Epithelial cell of prostate (primary cell): ENCODE results near the gene HOXC13.

ENCODE experiments used
- DNase-seq: peaks from one replicate; pipeline ENCODE4 v3.0.0-alpha.2; 2011; ENCODE audit warnings: low read depth, low spot score
- H3K27ac ChIP-seq: fragments of 450-650 bp; 2 replicates; pipeline ENCODE4 v1.5.1; 2017; ENCODE audit warnings: mild to moderate bottlenecking

The HOXC13 gene

GRCh38 chr12:53968214-53969127 is 29.8 kb downstream of the HOXC13 start:
- H3K27ac ChIP-seq, result no peak overlapping the region
- no peak for DNase-seq

- no peak overlapping the region for H3K27ac ChIP-seq
- no peak for DNase-seq
These were observed 31.1 kb downstream of the HOXC13 start for GRCh38 chr12:53969588-53970259.

DNA sequence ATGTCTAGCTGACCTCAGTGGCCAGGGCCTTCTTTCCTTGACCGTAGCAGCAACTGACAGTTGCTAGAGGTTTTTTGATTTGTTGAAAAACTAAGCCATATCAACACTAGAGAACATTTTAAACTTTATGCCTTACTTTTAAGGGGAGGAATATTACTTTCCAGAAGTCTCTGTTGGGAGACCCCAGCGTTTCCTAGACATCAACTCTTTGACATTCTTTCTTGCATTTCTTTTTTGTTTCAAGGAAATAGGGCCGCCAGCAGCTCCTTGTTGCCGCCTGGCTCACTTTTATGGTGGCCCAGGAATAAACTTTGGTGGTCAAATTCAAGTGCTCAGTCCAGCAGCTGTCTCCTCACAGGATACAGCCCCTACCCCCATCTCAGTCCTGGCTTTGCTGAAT is 31.8 kb downstream of the HOXC13 start:
- H3K27ac ChIP-seq, result no peak overlapping the region
- DNase-seq, result no peak

- H3K27ac ChIP-seq, result no peak overlapping the region
- DNase-seq, result no peak
These were observed 32.5 kb downstream of the HOXC13 start for GRCh38 chr12:53971129-53971528.

- H3K27ac ChIP-seq, result no peak overlapping the region
- DNase-seq, result no peak
These were observed 33.1 kb downstream of the HOXC13 start for GRCh38 chr12:53971686-53972085.

- H3K27ac ChIP-seq, result no peak overlapping the region
- no peak for DNase-seq
These were observed 33.6 kb downstream of the HOXC13 start for GRCh38 chr12:53972152-53972702.

- H3K27ac ChIP-seq, result no peak within 1 kb of the TSS
- DNase-seq, result no peak
These were observed 34.1 kb downstream of the HOXC13 start, which contains the start of gene HOXC11 for GRCh38 chr12:53972722-53973235. Gene HOXC11, plus strand, starts transcription at chr12:53973126. Its CDS starts 116 bp downstream, at chr12:53973242.

DNA sequence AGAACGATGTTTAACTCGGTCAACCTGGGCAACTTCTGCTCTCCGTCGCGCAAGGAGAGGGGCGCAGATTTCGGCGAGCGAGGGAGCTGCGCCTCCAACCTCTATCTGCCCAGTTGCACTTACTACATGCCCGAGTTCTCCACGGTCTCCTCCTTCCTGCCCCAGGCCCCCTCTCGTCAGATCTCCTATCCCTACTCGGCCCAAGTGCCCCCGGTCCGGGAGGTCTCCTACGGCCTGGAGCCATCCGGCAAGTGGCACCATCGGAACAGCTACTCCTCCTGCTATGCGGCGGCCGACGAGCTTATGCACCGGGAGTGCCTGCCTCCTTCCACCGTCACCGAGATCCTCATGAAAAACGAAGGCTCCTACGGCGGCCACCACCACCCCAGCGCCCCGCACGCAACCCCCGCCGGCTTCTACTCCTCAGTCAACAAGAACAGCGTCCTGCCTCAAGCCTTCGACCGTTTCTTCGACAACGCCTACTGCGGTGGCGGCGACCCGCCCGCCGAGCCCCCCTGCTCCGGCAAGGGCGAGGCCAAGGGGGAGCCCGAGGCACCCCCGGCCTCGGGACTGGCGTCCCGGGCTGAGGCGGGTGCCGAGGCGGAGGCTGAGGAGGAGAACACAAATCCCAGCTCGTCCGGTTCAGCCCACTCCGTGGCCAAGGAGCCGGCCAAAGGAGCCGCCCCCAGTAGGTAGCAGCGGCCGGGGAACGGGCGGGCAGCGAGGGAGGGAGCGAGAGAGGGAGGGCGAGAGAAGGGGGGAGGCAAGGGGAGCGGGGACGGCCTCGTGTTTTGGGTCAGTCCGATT is 34.8 kb downstream of the HOXC13 start:
- H3K27ac ChIP-seq, result no peak overlapping the region
- DNase-seq, result no peak

DNA sequence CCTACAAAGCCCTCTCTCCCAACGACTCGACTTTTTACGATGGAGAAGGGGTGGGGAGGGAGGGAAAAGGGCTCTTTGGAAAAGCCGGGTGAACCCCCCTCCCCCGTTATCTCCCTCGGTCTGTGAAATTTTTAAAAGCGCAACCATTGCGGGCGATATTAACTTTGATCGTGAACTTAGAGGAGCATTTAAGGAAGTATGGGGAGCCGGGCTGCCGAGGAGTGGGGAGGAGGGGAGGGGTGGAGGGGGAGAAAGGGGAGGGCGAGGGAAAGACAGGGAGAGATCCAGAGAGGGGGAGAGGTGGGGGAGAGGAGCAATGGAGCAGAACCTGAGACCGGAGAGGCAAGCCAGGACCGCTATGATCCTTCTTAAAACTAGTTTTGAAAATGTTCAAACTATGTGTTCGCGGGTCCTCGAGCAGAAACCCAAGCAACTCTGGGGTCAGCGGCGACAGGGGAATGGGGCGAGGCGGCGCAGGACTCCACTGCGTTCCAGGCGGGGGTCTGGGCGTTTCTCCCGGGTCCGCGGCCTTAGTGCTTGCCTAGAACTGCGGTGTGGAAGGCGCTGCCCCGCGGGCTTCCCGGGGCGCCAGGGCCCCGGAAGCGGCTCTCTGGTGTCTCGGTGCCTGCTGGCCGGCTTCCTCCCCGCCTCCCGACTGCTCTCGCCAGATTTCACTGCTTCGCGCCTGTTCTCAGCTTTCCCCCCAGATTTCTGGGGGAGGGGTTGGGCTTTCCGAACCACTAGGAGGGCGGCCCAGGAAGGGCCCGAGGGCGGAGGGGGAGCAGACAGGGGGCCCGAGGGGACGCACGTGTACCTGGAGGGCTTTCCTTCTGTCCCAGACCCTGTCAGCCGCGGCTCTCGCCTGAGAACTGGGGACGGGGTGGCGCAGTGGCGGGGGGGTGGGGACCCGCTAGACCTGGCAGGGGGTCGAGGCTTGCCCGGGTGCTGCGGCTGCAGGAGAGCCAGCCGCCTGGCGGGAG is 35.7 kb downstream of the HOXC13 start, which contains the start of gene HOTAIR:
Gene HOTAIR (minus strand): TSS at position 871 of the 980 bp plus-strand sequence.
- DNase-seq, result no peak
- no peak within 1 kb of the TSS for H3K27ac ChIP-seq

DNA sequence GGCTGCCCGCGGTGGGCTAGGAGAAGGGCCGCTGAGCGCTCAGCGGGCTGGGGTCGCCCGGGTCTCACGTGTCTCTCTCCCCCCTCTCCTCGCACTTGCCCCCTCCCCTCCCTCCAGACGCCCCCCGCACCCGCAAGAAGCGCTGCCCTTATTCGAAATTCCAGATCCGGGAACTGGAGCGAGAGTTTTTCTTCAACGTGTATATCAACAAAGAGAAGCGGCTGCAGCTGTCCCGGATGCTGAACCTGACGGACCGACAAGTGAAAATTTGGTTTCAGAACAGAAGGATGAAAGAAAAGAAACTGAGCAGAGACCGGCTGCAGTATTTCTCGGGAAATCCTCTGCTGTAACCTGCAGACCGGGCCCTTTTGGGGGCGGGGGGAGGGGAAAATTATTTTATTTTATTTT is 36.4 kb downstream of the HOXC13 start:
- no peak for DNase-seq
- no peak overlapping the region for H3K27ac ChIP-seq

DNA sequence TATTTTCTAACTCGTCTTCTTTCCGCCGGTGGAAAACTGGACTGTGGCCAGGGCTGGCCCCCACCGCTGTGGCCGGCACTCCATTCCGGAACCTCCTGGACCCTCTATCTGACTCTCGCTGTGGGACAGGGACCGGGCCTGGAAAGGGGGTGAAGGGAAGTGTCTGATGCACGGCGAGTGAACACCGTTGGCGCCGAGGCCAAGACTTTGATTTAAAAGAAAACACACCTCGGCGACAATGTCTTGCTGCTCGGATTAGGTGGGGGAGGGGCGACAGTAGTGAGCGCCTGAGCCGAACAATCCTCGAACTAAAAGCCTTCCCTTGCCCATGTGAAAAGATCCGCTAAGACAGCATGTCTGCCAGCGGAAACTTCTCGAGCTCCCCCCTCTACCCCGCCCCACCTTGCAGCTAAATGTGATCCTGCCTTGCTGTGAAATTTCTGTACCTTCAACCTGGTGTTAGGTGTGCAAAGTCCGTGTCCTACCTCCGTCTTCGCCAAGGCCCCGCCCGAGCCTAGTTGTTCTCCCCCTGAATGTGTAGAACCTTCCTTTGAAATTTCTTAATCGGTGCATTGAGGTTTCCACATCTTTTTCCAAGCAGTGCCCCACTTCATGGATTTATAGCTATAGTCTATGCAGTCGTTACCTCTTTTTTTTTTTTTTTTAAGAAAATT is 37.0 kb downstream of the HOXC13 start:
- DNase-seq, result no peak
- no peak overlapping the region for H3K27ac ChIP-seq

GRCh38 chr12:53976172-53976822 is 37.7 kb downstream of the HOXC13 start:
- DNase-seq, result no peak
- no peak overlapping the region for H3K27ac ChIP-seq

DNA sequence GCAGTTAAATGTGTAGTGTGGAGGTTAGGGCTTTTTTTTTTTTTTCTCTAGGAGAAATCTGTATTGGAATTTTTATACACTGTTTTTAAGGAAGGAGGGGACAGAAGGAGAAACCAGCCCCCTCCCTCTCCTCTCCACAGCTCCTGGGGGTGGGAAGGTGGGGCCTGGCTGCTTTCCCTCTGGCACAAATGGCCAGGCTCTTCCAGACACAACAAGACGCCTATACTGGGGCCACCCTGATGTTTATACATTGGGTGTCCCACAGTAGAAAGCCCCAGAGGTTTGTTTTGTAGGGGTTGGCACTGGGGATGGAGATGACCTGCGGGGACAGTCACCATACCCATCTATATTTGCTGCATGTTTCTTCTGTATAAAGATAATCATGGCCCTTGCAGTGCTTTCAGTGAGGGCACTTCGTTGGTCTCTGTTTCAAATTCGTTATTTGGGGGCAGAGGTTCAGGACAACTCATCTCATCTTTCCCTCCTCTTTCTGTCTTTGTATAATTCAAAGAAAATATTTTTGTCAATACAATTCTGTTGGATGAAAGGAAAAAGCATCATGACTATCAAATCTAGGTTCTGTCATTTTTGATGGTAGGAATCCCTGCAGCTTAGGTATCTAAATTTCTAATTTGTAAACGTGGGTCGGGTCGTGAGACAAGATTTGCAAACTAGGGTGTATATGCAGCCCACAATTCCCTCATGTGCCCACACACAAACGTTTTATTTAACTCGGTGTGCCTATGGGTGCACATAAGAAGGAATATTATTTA is 38.4 kb downstream of the HOXC13 start:
- no peak overlapping the region for H3K27ac ChIP-seq
- DNase-seq, result no peak

DNA sequence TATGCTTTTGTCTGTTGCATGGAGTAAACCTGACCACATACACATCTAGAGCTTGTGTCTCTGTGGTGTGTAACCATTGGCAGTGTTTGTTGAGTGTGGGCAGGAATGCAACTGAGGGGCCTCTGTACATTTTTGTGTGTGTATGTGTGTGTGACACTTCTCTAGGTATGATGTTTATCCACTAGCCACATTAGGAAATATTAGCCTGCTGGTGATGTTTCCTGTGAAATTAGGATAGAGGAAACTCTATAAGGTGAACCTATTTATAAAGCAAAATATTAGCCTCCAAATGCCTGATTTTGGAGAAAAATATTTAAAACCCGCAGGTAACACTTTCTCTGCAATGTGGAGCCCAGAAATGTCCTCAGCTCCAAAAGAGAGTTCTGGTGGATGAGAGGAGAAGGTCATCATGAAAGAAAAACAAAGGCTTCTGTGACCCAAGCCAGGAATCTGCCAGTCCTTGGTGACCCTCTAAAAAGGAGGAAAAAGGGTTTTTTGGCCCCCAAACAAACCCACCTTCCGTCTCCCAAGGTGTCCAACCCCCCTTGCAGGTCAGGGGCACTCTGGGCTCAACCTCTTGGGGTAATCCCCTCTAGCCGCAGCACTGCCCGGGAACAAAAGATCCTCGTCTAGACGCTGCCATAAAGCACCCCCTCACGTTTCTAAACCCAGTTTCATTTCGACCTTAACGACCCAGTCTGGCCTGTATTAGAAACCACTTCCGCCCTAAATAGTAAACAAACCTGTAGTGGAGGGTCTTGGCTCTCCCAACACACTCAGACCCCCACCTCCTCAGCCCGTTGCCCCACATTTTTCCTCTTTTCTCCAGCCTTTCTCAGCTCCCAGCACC is 39.2 kb downstream of the HOXC13 start:
- no peak for DNase-seq

DNA sequence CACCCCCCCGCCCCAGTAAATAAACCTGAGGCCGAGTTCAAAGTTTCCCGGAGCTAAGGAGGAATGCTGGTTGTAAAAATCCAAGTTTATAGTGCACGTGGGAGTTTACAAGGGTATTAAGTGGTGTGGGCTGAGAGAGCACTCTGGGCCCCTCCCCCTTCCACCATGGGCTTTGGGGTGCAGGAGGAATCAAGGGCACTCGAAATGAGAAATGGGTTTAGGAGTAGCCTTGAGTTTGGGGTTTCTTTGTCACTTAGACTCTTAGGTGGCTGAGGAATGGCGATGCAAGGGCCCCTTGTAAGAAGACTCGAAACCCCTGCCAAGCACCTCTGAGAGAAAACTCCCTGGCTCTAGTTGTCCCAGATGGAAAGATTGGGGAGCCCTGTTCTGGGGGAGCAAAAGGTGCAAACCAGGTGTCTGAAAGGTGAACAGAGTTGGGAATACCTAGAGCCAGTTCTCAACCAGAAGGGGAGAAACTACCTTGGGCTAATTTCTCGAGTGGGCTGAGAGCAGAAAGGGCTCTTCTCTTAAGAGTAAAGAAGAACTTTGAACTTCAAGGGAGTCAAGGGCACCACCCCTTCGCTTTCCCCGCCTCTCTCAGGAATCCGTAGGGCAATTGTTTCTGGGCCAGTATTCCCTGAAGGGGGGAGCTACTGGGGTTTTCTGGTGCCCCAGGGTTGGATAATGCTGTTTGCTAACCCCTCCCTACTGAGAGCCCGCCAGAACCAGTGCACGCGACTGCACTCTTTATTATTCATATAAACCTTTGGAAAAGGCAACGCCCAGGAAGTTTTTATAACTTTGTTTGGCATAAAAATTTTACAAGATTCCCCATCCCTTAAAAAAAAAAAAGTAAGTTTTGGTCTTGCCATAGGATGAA is 40.1 kb downstream of the HOXC13 start:
- no peak overlapping the region for H3K27ac ChIP-seq
- DNase-seq, result no peak

More for the DNA sequence above, 39.2 kb downstream of the HOXC13 start:
- no peak overlapping the region for H3K27ac ChIP-seq
